GM18508 (cell line): ENCODE measurements around the gene KRT13.

Experiments used
- ATAC-seq: cut with Tn5 transposase; IDR thresholded peaks from one replicate; pipeline ENCODE4 v1.9.1; 2021; ENCODE audit warnings: moderate number of reproducible peaks; ENCODE audit not compliant: insufficient read depth, unreplicated experiment

Gene KRT13

DNA sequence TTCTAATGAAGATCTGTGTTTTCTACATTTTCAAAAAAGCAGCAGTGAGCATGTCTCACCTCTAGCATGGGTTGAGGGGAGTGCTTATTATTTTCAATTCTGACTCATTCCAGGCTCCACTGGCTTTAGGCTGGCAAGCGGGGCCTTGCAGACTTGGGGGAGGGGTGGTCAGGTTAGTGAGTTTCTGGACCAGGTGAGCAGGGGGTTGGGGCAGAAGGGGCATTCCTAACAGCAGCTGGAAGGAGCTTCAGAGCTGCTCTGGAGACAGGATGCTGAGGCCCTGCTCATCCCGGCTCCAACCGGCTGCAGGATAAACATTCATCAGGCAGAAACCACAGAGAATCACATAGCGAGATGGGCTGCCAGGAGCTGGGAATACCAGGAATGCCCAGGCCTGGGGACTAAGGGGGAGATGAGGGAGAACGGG is 33.2 kb upstream of the KRT13 start:
- no peak for ATAC-seq

DNA sequence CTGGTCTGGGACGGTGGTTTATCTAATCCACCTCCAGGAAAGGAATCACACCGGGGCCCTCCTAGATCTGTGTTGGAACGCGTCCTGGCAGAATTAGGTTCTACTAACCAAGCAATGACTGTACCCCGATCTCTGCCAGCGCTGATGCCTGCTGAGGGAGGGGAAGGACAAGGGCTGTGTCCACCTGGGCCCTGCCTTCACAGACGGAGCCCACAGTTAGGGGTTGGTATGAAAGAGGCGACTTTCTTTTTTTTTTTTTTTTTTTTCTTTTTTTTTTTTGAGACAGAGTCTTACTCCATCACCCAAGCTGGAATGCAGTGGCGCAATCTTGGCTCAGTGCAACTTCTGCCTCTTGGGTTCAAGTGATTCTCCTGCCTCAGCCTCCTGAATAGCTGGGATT is 32.6 kb upstream of the KRT13 start:
- ATAC-seq, result no peak

GRCh38 chr17:41537614-41537954 is 32.2 kb upstream of the KRT13 start:
- ATAC-seq, result no peak

DNA sequence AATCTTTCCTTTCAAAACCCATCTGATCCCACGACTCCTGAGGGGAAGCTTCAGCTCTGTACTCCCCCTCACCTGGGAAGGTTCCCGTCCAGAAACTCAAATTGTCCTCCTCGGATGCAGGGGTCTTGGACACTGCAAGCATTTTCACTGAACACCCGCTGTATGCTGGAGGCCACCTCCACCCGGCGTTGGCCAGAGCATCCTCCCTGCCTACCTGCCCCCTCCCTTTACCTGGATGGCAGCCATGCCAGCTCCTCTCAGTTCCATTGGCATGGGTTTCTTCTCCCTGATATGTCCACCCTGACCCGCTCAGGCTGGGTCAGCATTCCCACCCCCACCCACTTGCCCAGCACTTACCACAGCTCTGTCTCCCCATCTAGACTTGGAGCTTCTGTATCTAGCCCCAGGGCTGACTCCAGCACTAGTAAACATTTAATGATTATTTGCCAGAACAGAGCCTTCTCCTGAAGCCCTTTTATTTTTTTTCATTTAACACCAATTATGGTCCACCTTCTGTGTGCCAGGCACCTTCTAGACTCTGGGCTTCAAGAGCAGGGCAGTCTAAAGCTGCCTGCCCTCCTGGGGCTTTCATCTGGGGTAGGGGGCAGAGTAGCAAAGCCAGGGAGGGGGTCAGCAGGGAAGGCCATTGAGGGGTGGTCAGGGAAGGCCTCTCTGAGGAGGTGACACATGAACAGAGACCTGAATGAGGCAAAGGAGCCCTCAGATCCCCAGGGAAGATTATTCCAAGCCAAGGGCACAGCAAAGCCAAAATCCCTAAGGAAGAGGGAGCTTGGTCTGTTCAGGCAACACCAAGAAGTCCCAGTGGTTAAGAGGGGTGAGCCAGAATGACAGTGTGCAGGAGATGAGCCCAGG is 31.6 kb upstream of the KRT13 start:
- ATAC-seq, result no peak

- ATAC-seq, result no peak
Observed at GRCh38 chr17:41535764-41536481, 30.5 kb upstream of the KRT13 start.

DNA sequence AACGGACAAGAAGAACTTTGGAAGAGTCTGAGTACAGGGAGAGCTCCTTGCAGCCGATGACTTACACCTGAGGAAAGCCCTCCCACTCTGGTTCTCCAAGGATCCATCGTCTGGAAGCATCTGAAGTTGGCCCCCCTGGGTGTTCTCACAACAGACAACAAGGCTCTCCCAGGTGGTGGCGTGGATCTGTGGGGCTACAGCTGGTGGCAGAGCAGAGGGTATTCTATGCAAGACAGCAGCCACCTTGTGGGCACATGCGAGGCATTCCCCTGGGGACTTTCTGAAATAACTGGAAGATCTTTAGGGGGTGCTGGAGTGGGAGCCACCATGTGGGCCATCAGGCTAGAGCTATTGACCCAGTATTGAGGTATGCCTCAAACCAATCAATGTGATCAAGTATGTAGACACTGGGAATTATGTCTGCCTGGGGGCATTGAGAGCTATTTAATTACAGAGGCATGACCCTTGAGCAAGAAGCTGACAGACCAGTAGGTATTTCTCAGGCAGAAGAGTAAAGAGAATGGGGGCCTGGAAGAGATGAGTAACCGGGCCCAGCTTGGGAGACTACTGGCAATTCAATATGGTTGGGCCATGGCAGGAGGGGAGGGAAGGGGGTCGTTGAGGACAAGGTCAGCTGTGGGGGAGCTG is 29.6 kb upstream of the KRT13 start:
- no peak for ATAC-seq

DNA sequence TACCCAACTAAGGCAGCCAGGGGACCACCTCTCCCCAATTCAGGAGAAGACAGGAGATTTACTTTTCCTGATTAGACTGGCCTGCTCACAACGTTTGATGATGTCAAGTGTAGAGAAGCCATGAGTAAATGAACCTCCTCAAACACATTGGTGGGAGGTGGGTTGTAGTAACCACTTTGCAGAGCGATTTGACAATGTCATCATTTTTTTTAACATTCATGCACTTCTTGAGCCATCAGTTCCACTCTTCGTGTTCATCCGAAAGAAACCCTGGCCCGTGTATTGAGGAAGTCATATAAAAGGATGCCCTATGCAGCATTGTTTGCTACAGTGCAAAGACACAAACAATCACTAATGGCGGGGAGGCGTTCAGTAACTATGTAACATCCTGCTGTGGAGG is 28.2 kb upstream of the KRT13 start:
- ATAC-seq, result no peak

- no peak for ATAC-seq
Observed at GRCh38 chr17:41532947-41533570, 27.6 kb upstream of the KRT13 start.

DNA sequence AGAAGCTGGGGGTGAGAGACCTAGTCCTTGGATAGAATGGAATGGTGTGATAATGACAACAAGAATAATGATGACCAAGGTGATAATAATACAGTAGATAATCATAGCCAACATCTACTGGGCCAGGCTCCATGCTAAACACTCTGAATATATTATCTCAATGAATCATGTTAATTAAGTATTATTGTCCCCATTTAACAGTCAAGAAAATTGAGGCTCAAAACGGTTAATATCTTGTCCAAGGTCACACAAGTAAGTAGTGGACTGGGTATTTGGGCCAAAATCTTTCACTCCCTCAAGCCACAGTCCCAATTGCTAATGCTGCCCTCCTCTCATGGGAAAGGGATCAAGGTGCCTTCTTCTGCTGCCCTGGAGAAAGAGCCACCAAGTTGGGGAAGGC is 26.6 kb upstream of the KRT13 start:
- ATAC-seq, result no peak

GRCh38 chr17:41530062-41531048 is 24.9 kb upstream of the KRT13 start:
- no peak for ATAC-seq

GRCh38 chr17:41529491-41529915 is 24.1 kb upstream of the KRT13 start:
- no peak for ATAC-seq

DNA sequence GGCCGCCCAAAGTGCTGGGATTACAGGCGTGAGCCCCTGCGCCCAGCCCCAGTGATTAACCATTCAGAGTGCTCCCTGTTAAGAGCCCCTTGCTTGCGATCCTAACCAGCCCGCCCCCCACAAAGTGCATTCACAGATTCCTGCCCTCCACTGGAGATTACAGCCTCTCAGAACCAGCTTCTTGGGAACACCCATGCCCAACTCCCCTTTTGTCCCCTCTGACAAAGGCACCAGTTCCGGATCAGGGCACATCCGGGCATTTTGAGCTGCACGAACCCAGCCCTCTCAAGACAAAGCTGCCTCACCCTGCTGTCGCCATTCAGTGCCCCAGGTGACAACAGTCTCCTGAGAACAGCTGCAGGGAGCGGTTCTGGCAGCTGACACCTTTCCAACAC is 23.5 kb upstream of the KRT13 start:
- no peak for ATAC-seq

GRCh38 chr17:41527063-41528023 is 21.9 kb upstream of the KRT13 start:
- no peak for ATAC-seq

GRCh38 chr17:41524261-41524660 is 18.8 kb upstream of the KRT13 start:
- no peak for ATAC-seq

DNA sequence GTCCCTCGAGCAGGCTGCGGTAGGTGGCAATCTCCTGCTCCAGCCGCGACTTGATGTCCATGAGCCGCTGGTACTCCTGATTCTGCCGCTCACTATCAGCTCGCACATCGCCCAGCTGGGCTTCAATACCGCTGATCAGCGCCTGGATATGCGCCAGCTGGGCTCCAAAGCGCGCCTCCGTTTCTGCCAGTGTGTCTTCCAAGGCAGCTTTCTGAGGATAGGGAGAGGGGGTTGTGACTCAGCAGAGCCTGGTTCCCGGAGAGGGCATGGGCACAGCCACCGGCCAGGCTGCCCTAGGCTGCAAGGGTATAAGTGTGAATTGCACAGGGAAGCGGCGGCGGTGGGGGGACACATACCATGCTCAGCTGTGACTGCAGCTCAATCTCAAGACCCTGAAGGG is 18.4 kb upstream of the KRT13 start:
- no peak for ATAC-seq

DNA sequence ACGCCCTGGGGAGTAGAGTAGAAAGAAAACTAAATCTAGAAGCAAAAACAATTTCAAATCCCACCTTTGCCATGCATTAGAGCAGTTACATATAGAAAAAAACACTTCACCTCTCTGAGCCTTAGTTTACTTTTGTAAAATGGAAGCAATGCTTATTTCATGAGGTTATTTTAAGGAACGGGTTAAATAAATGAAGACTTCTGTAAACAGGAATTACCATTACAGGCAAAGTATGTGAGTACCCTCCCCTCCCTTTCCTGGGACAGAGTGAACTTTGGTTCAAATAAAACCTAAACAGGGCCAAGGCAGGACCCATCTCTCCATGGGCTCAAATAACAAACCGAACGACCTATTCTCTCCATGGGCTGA is 17.8 kb upstream of the KRT13 start:
- no peak for ATAC-seq

GRCh38 chr17:41522301-41523224 is 17.2 kb upstream of the KRT13 start:
- no peak for ATAC-seq
